GM21619 (cell line): ENCODE results near the gene FIBCD1.

Source experiments
- ATAC-seq: cut with Tn5 transposase; IDR thresholded peaks from one replicate; pipeline ENCODE4 v1.9.1; 2021; ENCODE audit not compliant: unreplicated experiment

Gene FIBCD1

GRCh38 chr9:130937146-130938076 is 1.6 kb downstream of the FIBCD1 start:
- ATAC-seq = no peak

DNA sequence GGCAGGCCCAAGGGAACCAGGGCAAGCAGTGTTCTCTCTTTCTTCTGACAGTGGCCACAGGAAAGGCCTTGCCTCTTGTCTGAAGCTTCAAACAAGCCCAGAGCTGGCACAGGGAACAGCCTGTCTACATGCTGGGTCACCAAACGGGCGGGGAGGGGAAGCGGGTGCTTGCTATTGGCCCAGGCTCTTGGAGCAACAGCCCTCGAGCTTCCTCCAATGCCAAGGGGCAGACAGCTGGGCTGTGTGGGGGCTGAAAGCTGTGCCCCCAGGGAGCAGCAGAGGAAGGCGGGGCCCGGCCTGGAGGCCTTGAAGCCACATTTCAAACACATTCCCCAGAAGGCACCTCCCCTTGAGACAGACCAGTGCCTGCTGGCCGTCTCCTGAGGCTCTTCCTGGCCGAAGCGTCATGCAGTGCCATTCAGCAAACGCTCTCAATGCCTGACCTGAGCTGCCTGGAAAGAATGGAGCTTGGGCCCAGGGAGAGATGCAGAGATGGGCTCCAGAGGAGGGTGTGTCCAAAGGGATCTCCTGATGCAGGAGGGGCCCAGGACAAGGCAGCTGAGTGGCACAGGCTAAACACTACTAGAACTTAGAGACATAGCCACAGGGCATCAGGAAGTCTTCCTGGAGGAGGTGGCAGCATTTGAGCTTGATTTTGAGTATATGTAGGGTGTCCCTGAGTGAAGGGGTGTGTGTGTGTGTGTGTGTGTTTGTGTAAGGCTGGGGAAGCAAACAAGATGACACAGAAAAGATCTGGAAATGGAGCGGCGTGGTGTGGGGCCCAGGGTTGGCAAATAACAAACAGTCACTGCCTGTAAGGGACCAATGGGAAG is 2.5 kb downstream of the FIBCD1 start:
- no peak for ATAC-seq

GRCh38 chr9:130935648-130936271 is 3.3 kb downstream of the FIBCD1 start:
- no peak for ATAC-seq

- ATAC-seq = no peak
Measured at GRCh38 chr9:130934702-130935647, 4.1 kb downstream of the FIBCD1 start.

GRCh38 chr9:130934246-130934645 is 4.8 kb downstream of the FIBCD1 start:
- ATAC-seq = no peak

DNA sequence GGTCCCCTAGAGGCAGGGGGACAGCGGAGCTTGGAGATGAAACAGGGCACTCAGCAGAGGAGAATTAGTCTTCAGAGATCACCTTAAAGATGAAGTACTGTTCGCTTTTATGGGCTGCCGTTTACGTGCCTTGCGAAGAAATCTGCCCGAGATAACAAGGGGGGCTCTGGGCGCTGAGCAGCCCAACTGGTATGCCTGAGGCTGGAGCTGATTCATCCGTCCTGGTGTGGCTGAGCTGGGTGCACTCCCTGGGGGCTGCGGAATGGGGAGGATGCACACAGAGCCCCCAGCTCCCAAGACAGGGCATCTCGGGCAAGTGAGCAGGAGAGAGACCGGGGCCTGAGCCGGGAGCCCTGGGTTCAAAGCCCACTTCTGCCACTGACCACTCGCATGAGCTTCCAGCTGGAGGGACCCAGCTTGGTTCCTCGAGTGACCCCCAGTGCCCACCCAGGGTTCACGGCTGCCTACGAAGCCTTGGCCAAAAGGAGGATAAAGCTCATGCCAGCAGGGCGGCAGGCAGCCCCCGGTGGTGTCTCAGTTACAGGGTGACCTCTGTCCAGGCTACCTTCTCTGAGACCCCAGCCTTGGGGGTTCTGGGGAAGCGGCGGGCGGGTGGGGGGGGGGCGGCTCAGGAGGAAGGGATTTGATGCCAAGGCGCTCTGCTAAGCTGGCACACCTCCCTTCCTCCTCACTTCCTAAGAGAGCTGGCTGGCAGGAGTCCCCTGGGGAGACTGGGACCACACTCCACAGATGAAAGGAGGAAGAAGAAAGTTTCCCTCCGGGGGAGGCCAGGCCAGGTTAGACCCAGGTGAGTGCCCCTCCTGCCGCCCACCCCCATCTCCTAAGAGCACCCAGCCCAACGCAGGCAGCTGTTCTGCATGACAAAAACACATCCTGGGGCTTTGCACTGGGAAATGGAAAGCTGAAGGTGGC is 5.7 kb downstream of the FIBCD1 start:
- no peak for ATAC-seq

GRCh38 chr9:130932255-130933079 is 6.6 kb downstream of the FIBCD1 start:
- no peak for ATAC-seq

DNA sequence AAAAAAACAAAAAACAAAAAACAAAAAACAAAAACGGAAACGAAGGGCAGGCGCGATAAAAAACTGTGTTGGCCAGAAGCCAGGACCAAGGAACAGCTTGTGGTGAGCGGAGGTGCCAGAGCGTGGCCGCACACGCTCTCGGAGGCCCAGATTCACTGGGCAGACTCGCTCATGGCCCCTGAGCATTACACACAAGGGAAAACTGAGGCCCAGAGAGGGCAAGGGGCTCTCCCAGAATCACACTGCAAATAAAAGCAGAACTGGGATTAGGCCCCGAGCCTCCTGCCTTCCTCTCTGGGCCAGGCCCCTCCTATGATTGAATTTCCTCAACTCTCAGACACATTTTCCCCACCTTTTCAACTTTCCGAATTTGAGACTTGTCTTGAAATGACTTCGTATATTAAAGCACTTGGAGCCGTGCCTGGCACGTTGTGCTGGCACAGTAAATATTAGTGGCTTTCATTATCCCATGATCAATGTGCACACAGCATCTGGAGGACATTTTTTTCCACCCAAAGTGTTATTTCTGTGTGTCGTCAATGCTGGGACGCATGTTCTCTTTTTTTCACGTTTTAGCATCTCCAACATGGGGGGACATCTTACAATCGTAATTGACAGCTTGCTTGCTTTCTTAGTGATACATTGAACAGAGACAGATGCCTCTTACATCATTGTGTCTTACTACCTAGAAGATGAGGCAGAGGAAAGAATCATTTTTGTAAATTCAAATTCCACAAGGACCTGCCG is 7.4 kb downstream of the FIBCD1 start:
- peak; percentile 46 for ATAC-seq

DNA sequence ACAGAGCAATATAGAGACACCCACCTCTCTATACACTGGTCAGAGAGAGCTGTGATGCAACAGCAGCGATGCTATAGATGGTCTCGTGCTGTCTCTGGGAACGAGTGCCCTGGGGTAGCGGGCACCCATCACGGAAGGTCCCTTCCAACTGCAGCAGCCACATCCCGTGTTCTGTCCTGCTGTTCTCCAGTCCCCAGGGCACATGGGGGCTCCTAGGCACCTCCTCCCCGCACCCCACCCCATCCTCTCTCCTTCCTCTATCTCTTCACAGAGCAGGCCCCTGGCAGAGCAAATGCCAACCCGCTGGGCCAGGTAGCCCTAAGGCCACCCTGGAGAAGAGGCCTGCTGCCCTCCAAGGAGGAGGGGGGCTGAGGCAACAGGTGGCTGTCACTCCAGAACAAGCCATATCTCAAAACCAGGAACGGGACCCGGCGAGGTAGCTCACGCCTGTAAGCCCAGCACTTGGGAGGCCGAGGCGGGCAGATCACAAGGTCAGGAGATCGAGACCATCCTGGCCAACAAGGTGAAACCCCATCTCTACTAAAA is 8.2 kb downstream of the FIBCD1 start:
- no peak for ATAC-seq

- no peak for ATAC-seq
Measured at GRCh38 chr9:130930132-130930803, 8.8 kb downstream of the FIBCD1 start.

DNA sequence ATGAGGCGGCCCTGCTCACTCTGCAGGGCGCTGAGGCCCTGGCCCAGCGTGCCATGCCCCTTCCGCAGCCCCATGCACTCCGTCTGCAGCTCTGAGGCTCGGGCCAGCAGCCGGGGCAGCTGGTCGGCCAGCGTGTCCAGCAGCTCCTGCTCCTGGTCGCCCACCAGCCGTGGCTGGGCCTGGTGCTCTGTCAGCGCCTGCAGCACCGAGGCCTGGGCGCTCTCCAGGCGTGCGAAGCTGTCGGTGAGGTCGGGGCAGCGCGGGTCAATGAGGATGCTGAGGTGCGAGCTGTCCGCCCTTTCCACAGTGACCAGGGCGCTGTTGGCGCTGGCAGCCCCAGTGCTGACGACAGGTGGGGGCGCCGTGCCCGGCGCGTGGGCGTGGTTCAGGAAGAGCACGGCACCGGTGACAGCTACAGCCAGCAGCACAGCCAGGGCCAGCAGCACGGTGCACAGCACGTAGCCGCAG is 9.4 kb downstream of the FIBCD1 start:
- no peak for ATAC-seq

DNA sequence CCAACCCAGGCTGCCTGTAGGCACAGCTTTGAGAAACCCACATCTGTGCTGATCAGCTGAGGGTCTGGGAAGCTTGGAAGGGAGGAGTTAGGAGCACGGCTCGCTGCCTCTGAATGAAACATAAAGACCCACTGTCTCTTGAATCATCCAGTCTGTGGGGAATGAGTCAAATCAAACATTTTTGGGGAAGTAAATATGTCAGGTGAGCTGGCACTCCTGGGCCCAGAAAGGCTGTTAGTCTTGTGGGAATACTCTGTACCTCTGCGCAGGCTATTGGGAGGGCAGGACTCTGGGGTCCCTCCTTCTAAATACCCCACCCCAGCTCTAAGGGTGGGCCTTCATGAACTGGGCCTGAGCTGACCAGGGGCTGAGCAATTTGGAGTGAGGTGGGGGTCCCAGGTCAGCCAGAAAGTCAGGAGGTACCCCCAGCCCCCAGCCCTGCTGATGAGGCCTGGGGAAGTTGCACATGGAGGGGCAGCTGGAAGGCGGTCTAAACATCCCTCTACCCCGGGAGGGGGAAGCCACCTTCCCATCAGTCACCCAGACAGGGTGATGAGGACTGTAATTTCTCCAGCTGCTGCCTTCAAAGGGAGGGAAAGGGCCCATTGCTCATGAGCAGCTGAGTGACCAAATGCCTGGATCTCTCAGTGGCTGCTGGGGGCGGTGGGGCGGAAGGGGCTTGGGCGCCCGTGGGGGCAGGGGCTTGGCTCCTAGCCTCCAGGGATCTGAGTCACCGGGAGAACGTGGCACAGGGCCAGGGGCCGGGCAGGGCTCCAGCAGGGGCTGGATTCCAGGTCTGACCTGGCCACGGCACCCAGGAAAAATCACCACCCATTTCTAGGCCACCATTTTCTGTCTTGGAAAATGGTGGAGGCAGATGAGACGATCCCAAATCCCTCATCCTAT is 10.8 kb downstream of the FIBCD1 start:
- ATAC-seq = no peak

DNA sequence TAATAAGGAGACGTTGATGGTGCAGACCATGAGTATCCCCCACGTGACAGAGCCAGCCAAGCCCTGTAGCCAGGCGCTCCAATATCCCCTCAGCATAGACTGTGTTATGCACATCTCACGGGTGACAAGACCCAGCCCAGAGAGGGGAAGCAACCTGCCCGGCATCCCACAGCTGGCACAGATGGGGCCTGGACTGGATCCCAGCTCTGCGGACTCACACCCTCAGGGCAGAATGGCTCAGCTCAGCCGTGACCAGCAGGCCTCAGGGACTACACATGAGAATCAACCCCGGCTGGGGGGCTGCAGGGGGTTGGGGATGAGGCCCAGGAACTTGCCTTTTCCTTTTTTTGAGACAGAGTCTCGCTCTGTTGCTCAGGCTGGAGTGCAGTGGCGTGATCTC is 11.7 kb downstream of the FIBCD1 start:
- ATAC-seq = no peak

DNA sequence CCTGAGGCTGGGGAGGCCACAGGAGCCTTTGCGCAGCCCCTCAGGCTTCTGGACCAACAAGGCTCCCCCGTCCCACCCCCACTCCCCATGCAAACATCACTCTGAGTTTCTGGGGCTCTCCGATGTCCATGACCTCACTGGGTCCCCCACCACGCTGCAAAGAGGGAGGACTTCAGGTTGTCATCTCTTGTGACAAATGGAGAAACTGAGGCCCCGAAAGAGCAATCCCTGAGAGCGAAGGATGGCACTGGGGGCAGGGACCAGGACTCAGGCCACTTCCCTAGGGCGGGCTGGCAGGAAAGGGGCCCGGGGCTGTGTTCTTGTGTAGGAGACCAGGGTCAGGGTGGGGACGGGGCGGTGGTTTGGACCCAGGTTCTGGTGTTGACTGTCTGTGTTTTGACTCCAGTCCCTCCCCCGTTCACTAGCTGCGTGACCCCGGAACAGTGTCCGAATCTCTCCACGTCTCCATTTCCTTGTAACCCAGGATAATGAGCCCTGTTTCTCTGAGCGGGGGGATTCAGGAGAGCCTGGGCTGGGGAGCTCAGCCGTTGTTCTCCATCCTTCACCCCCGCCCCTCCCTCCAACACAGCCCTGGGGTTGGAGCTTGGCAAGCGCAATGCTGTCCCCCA is 13.9 kb downstream of the FIBCD1 start:
- ATAC-seq = no peak

- ATAC-seq = no peak
Measured at GRCh38 chr9:130924448-130924788, 14.6 kb downstream of the FIBCD1 start.
